Epidermal melanocyte (primary cell): ENCODE measurements around the gene TMEM128.
"Not testable (repeated sequence)": the region's sequence is repeated elsewhere in the genome, so short reads cannot be mapped to it uniquely, and the experiment has no call there.

Source experiments
- DNase-seq: peaks from one replicate; pipeline ENCODE4 v3.0.0; 2011; ENCODE audit warnings: low spot score; ENCODE audit not compliant: insufficient read length

Gene TMEM128, protein sequence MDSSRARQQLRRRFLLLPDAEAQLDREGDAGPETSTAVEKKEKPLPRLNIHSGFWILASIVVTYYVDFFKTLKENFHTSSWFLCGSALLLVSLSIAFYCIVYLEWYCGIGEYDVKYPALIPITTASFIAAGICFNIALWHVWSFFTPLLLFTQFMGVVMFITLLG

DNA sequence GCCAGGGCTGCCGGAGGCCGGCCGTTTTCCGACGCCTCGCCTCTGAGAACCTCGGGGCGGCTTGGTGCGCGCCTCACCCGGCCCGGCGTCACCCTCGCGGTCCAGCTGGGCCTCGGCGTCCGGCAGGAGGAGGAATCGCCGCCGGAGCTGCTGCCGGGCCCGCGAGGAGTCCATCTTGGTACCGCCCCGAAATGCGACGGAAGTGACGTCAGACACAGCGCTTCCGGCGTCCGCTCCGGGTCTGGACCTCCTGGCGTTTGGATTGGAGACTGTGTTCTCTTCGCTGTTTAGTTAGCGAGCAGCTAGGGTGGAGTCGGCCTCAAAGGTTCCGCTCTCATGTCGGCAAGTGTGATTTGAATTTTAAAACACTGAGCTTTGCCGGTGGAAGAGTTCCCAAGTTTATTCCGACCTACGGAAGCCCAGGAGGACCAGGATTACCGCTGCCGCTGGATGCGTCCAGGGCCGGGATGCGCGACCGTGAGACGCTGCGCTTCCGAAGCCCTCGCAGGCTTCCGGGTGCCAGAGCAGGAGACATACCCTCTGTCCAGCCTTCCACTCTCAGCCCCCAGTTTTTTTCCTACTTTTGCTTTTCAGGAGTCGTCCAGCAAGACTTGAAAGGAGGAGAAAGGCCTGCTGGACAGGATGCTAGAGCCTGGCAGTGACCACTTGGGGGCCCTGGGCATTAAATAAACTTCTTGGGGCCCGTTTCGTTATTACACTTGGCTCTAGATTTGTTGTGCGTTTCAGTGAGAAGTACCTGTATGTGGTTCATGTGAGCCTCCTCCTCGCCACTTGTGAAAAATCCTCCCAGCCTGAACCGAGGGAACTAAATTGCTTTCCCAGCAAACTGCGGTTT lies at the start of gene TMEM128:
Gene TMEM128, minus strand, starts transcription at position 195 of the 856 bp plus-strand sequence. Its CDS starts 21 bp downstream, at position 174.
- DNase-seq = peak; percentile 94

DNA sequence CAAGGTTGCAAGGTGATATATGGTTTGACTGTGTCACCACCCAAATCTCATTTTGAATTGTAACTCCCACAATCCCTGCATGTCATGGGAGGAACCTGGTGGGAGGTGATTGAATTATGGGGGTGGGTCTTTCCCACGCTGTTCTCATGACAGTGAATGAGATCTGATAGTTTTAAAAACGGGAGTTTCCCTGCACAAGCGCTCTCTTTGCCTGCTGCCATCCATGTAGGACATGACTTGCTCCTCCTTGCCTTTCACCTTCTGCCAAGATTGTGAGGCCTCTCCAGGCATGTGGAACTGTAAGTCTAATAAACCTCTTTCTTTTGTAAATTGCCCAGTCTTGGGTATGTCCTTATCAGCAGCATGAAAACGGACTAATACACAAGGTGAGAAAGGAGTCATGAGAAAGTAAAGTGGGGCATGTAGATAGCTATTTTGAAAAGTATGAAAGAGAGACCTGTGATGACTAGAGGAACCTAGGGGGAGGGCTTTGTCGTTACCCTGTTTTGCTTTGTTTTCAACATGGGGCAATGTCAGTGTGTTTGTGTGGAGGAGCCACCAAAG lies 48.3 kb upstream of the TMEM128 start:
- no peak for DNase-seq

GRCh38 chr4:4293279-4293678 lies 45.3 kb upstream of the TMEM128 start:
- no peak for DNase-seq

GRCh38 chr4:4289941-4290850 lies 42.2 kb upstream of the TMEM128 start, which contains the start of the genes LYAR and ZBTB49:
Gene LYAR (minus strand): TSS chr4:4290154. CDS start chr4:4283742, 6,412 bp downstream.
Gene ZBTB49 (plus strand): TSS chr4:4290251. CDS start chr4:4299946, 9,695 bp downstream.
- DNase-seq = peak; percentile 86

DNA sequence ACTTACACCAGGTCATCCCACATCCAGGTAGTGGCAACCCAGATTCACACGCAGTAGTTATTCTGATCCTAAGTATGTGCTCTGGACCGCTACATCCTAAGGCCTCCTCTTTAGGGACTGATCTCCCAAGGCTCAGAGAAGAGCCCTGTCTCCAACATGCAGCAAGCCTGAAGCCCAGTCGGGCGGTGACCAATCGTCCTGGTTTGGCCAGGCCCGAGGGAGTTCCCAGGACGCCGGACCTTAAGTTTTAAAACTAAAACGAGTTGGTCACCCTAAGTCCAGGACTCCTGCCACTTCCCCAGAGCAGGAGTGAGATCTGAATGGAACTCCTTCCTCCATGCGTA lies 41.5 kb upstream of the TMEM128 start:
- DNase-seq = no peak

DNA sequence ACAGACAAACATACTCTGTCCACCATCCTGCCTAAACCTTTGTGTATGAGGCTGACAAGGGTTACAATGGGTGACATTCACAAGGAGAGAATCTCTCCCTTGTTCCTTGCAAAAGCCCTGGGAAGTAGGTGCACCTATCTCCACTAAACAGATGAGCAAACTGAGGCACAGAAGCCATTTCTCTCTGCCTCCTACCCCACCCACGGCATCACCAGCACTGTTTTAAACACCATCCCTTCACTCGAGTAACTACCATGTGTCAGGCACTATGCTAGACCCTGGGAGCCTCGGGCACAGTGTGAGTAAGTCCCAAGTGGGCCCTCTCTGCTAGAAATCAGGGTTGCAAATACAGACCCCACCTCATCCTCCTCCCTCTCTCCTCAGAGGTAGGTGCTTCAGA lies 41.0 kb upstream of the TMEM128 start:
- DNase-seq = no peak

- no peak for DNase-seq
These were observed 40.1 kb upstream of the TMEM128 start for GRCh38 chr4:4288098-4288497.

DNA sequence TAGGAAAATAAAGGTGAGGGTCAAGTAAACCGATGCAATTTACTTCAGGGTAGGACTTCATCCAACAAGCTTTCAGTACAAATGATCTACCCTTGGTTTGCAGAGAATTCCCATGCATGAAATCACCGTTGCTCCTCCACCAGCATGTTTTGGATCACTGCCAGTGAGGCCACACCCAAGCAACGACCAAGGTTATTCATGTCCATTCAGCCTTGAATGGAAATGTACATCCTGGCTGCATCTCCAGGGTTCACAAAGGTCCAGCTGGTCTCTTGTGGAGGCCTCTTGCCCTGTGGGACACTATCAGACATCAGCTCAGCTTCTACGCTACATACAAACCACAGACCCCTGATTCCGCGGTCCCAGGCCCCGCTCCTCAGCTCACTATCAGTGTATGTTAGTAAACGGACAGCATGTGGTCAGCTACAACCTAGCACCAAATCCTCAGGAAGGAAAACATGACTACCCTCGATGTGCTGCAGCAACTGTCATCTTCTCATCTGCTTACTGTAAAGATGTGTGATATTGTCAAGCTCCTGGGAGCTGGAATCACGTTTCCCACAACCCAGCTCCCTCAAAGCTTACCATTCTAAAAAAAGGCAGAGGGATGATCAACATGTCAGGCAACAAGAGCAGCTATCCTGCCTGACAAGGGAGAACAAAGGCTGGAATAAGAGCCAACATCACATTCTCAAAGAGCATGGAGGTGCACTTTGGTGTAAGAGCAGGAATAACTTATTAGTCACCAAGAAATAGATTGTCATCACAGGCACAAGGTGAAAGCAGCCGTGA lies 37.0 kb upstream of the TMEM128 start:
- no peak for DNase-seq

DNA sequence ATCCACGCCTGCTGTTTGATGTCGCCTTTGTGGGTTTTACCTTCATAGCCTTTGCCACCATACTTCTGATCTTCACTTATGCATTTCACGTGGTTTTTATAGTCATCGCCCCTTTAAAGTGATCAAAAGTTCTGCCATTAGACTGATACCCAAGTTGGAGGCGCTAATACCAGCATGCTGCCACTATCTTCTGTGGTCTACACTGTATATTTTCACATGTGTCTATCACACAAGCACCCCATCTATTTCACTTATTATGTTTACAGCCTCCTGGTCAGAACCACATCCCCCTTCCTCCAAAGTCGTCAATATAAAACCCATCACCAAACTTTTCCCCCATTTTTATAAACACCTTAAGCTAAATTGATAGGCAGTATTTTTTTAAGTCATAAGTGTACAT lies 33.8 kb upstream of the TMEM128 start:
- no peak for DNase-seq

DNA sequence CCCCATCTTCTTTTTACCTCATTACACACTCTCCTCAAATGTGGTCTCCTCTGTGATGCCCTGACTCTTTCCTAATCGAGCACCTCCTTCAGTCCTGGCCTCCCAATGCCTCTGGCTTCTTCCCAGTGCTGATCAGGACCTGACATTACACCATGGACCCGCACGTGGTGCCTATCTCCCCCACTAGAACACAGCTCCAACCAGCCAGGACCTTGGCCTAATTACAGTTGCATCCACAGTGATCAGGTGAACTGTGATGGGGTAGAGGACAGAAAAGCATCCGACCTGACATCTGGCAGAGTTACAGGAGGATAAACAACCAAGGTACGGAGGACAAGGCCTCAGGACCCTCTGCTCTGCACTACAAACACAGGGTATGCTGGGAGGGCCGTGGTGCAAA lies 29.5 kb upstream of the TMEM128 start:
- no peak for DNase-seq

DNA sequence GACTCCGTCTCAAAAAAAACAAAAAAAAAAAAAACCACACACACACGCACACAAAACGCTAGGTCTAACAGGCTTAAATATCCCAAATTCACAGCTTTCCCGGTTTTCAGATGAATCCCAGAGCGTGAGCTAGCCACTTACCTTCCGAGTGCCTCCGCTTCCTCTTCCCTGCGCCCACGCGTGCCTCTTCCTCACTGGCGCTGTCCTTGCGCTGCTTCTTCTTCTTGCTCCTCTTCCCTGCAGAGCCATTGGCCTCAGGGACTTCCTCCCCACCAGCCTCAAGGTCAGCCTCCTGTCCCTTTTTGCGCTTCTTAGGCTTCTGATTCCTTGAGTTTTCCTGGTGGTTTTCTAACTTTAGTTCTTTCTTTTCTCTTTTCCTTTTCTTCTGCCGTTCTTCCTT lies 26.2 kb upstream of the TMEM128 start:
- no peak for DNase-seq

DNA sequence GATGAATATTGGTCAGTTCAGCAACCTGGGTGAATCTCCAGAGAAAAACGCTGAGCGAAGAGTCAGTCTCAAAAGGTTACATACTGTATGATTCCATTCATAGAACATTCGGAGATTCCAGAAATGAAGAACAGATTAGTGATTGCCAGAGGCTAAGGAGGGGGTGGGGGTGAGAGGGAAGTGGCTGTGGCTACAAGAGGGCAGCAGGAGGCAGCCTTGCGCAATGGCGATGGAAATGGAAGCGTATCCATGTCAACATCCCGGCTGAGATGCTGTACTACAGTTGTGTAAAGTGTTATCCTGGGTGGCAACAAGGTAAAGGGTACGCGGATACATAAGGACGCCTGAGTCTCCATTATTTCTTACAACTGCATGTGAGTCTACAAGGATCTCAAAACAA lies 23.9 kb upstream of the TMEM128 start:
- no peak for DNase-seq

DNA sequence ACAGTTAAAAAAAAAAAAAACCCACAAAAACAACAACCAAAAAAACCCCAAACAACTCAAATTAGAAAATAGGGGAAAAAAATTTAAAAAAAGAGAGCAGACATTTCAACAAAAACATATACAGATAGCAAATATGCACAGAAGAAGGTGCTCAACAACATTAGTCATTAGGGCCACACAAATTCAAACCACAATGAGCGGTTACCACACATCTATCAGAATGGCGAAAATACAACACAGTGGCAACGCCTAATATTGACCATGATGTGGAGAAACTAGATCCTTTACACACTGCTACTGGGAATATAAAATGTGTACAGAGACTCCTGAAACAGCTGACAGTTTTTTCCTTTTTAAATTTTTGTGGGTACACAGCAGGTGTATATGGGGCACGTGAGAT lies 22.5 kb upstream of the TMEM128 start:
- no peak for DNase-seq

GRCh38 chr4:4269856-4270255 lies 21.8 kb upstream of the TMEM128 start:
- DNase-seq = no peak

- DNase-seq = no peak
These were observed 21.3 kb upstream of the TMEM128 start for GRCh38 chr4:4269331-4269731.

GRCh38 chr4:4268776-4269175 lies 20.8 kb upstream of the TMEM128 start:
- DNase-seq = no peak

GRCh38 chr4:4267981-4268380 lies 20.0 kb upstream of the TMEM128 start:
- DNase-seq = no peak

GRCh38 chr4:4260185-4260751 lies 12.2 kb upstream of the TMEM128 start:
- DNase-seq = peak; percentile 82

GRCh38 chr4:4259484-4260100 lies 11.6 kb upstream of the TMEM128 start:
- no peak for DNase-seq

GRCh38 chr4:4257705-4258104 lies 9.7 kb upstream of the TMEM128 start:
- DNase-seq = not testable (repeated sequence)
